Renal pelvis (tissue), 4 donors: ENCODE data around the gene NEIL1. TPM values are rescaled to one million over a fixed set of nuclear protein-coding genes. Genes with fewer than 3 reads are reported as not detected.

Experiments used
- DNase-seq: peaks from one replicate; pipeline ENCODE4 v3.0.0-alpha.2; 2013
- polyA plus RNA-seq, 3 donors: library from polyadenylated mRNA; unstranded; fragments of 120-200 nt; gene quantifications; one replicate each; pipeline ENCODE4 v1.2.1, GENCODE V29; 2013; ENCODE audit not compliant: insufficient read length in 3 of 3

Gene NEIL1
- polyA plus RNA-seq, 3 donors = 17.9 to 35.5 (median 35.3) TPM

- no peak for DNase-seq
Observed at GRCh38 chr15:75353604-75354003, 6.8 kb downstream of the NEIL1 start.

GRCh38 chr15:75354454-75354853 is 7.6 kb downstream of the NEIL1 start:
- DNase-seq = no peak

- DNase-seq = no peak
Observed at GRCh38 chr15:75355369-75355768, 8.5 kb downstream of the NEIL1 start.

- no peak for DNase-seq
Observed at GRCh38 chr15:75356006-75356405, 9.2 kb downstream of the NEIL1 start.

GRCh38 chr15:75356517-75356916 is 9.7 kb downstream of the NEIL1 start:
- DNase-seq = no peak

- no peak for DNase-seq
Observed at GRCh38 chr15:75357976-75358673, 11.3 kb downstream of the NEIL1 start.

GRCh38 chr15:75358771-75359536 is 12.1 kb downstream of the NEIL1 start:
- DNase-seq = no peak

GRCh38 chr15:75359537-75360250 is 12.9 kb downstream of the NEIL1 start:
- no peak for DNase-seq

- no peak for DNase-seq
Observed at GRCh38 chr15:75360391-75360790, 13.6 kb downstream of the NEIL1 start.

GRCh38 chr15:75360856-75361255 is 14.0 kb downstream of the NEIL1 start:
- no peak for DNase-seq

GRCh38 chr15:75361361-75361988 is 14.6 kb downstream of the NEIL1 start:
- no peak for DNase-seq

GRCh38 chr15:75361989-75362641 is 15.3 kb downstream of the NEIL1 start:
- DNase-seq = no peak

- DNase-seq = no peak
Observed at GRCh38 chr15:75362642-75363249, 15.9 kb downstream of the NEIL1 start.

GRCh38 chr15:75363786-75364185 is 16.9 kb downstream of the NEIL1 start:
- no peak for DNase-seq

GRCh38 chr15:75364881-75365280 is 18.0 kb downstream of the NEIL1 start:
- DNase-seq = no peak

- no peak for DNase-seq
Observed at GRCh38 chr15:75366163-75366562, 19.3 kb downstream of the NEIL1 start.

GRCh38 chr15:75367006-75367405 is 20.2 kb downstream of the NEIL1 start:
- no peak for DNase-seq

- no peak for DNase-seq
Observed at GRCh38 chr15:75367406-75367912, 20.6 kb downstream of the NEIL1 start.

- peak; percentile 94 for DNase-seq
Observed at GRCh38 chr15:75367913-75368688, 21.3 kb downstream of the NEIL1 start, which contains the start of gene MAN2C1. MAN2C1 (minus strand) TSS chr15:75368607; CDS start chr15:75368583, 24 bp downstream.

GRCh38 chr15:75368689-75369239 is 21.9 kb downstream of the NEIL1 start:
- no peak for DNase-seq
